ENCODE results near the gene PCDHA5. TPM values are rescaled to one million over a fixed set of nuclear protein-coding genes. Genes with fewer than 3 reads are reported as not detected.

PCDHA5 gene
- total RNA-seq, 1 experiment from 2014 or later: 0.33 TPM

GRCh38 chr5:140869555-140869886, 48.1 kb downstream of the PCDHA5 start:
- H3K79me2 ChIP-seq (ENCODE audit: insufficient read depth, low read length): peaks cover 5% of the 10 kb centered on the region; the same call in 1 of the 2 replicates
- H3K9me3 ChIP-seq (ENCODE audit: control insufficient read depth, low read depth, low read length): no peaks in the 10 kb centered on the region
- H3T11ph ChIP-seq (ENCODE audit: low read length): no peak overlapping the region
- no peaks in the 10 kb centered on the region for H4K20me1 ChIP-seq (ENCODE audit: control insufficient read depth, insufficient read depth, insufficient read length)
- H2AK5ac ChIP-seq (ENCODE audit: insufficient read length, low read length): no peak overlapping the region
- H2BK15ac ChIP-seq (ENCODE audit: low read depth, low read length): no peak overlapping the region
- H3K27ac ChIP-seq (ENCODE audit: insufficient read length, low read depth, low read length): no peak overlapping the region
- no peaks in the 10 kb centered on the region for H3K27me3 ChIP-seq (ENCODE audit: insufficient read depth, low read length)
- H4K91ac ChIP-seq (ENCODE audit: insufficient read length, low read depth, low read length): no peak overlapping the region
- no peak for DNase-seq
- 0 out of 7 replicates have a peak overlapping the region, but pooled peaks of 1 of the 3 experiments have one; percentile 77 for H3K27ac Mint-ChIP-seq
- no peak overlapping the region for H2AFZ ChIP-seq (ENCODE audit: low read length)
- H3K4ac ChIP-seq (ENCODE audit: low read depth, low read length): no peak overlapping the region
- no peak overlapping the region for H4K8ac ChIP-seq (replicated peaks; ENCODE audit: insufficient read length, low read depth, low read length)
- H4K5ac ChIP-seq (ENCODE audit: insufficient read length, low read depth, low read length): no peak overlapping the region
- TF ChIP-seq CTCF (conservative IDR thresholded peaks at IDR 0.05): no peak; the same call in 1 of the 3 replicates
- H3K56ac ChIP-seq (ENCODE audit: insufficient read length, low read depth, low read length): no peak overlapping the region
- H3K4me3 Mint-ChIP-seq: peak overlapping the region; percentile 83 to 87
- H3K18ac ChIP-seq (ENCODE audit: insufficient read length, low read depth, low read length): no peak overlapping the region
- no peaks in the 10 kb centered on the region for H3K79me1 ChIP-seq (ENCODE audit: insufficient read depth, low read depth, low read length, poor library complexity, severe bottlenecking)
- H3K27me3 Mint-ChIP-seq (ENCODE audit: low read depth): no peaks in the 10 kb centered on the region
- H3K14ac ChIP-seq (ENCODE audit: insufficient read depth, low read length): no peak overlapping the region
- H3K4me1 ChIP-seq (ENCODE audit: insufficient read depth, low read length): no peaks in the 10 kb centered on the region
- H3K4me1 Mint-ChIP-seq: peaks cover 5% of the 10 kb centered on the region in 2 experiments; a peak in 2 of 4 replicates
- H2BK5ac ChIP-seq (ENCODE audit: insufficient read length, low read length): no peak overlapping the region
- H3K23ac ChIP-seq (ENCODE audit: insufficient read length, low read depth, low read length): no peak overlapping the region
- peak overlapping the region; percentile 90 for H3K9ac ChIP-seq (ENCODE audit: extremely low read depth, insufficient read length, low read length)
- H2BK120ac ChIP-seq (ENCODE audit: low read depth, low read length, poor library complexity, severe bottlenecking): no peak overlapping the region
- WGBS (ENCODE audit: extremely low coverage, insufficient read length, low lambda C conversion rate): no CpG with 5 or more reads among the region's 5 CpGs
- no peak overlapping the region for H2BK20ac ChIP-seq (ENCODE audit: low read depth, low read length, poor library complexity, severe bottlenecking)
- H3K9me3 Mint-ChIP-seq: peaks cover 5 to 12% of the 10 kb centered on the region in 2 experiments
- no peak overlapping the region for H2BK12ac ChIP-seq (ENCODE audit: insufficient read length, low read depth, low read length)
- H3K36me3 Mint-ChIP-seq (ENCODE audit: insufficient read depth in 1 of 3, low read depth in 3 of 3): peaks cover 21 to 33% (median 32%) of the 10 kb centered on the region in 3 experiments
- peak overlapping the region; percentile 66 for H3K4me2 ChIP-seq (ENCODE audit: insufficient read depth, insufficient read length, low read length)
- H3K23me2 ChIP-seq (ENCODE audit: insufficient read length, low read depth, low read length, poor library complexity, severe bottlenecking): no peaks in the 10 kb centered on the region

All from H9 (cell line).